HG02981 (cell line): ENCODE measurements around the gene LRP1B.

Experiments
- ATAC-seq: cut with Tn5 transposase; IDR thresholded peaks from one replicate; pipeline ENCODE4 v1.9.1; 2021; ENCODE audit warnings: mild to moderate bottlenecking, moderate library complexity; ENCODE audit not compliant: unreplicated experiment

Gene LRP1B

DNA sequence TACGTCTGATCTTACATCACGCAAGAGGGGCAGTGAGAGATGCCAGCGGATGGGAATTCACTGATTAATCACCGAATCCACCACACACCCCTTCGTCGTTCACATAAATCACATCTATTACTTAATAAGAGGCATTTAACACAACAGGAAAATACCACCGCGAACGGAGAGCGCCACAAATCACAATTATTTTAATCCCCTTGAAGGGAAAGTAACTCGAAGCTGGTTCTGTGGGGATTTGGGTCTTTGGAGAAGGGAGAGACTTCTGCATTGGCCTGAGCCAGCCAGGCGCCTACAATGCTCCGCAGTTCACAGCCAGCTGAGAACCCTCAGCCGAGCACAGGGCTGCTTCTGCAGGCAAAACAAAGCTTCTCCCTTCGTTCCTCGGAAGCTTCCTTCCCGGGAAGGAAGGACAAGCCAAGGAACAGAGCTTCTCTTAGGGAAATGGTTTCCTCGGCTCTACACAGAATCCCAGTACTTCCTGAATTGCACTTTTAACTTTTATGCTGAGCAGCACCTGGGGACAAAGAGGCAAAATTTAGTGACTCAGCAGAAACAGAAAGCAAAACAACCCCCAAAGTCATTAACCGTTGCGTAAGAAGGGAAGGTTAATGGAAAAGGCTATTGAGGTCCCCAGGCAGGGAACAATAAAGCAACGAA is at the start of gene LRP1B:
Gene LRP1B, minus strand, starts transcription at position 7 of the 660 bp plus-strand sequence. CDS start 287 bp downstream, outside the sequence.
- no peak for ATAC-seq

DNA sequence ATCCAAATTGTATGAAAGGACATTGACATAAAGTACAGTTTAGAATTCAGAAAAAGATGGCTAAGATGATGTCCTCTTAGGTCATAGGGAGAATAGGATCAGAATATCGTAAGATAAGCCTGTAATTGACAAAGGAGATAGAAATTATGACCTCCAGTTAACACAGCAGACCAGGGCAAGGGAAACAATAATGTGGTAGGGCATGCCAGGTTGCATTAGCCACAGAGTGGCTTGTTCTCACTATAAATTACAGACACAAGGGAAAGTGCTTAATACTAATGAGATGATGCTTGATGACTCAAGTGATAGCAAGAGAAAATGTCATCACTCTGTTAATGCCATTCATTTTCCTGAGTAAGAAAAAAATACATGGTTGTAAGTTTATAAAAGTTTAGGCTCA is 48.9 kb upstream of the LRP1B start:
- ATAC-seq: no peak

DNA sequence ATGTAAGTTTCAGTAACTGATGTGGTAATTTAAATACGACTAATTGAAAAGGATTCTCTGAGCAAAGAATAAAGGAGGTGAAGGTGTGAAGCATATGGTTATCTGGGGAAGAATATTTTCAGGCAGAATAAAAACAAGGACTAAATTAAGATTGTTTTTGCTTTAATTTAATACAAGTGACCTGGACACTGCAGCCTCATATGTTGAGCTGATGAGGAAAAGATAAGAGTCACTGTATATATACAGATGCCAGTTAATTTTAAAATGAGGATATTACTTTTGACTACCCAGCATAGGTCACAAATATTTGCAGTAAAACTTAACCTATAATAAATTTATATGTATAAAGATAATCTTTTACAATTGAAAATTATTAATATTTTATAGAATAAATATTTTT is 47.8 kb upstream of the LRP1B start:
- ATAC-seq: no peak

DNA sequence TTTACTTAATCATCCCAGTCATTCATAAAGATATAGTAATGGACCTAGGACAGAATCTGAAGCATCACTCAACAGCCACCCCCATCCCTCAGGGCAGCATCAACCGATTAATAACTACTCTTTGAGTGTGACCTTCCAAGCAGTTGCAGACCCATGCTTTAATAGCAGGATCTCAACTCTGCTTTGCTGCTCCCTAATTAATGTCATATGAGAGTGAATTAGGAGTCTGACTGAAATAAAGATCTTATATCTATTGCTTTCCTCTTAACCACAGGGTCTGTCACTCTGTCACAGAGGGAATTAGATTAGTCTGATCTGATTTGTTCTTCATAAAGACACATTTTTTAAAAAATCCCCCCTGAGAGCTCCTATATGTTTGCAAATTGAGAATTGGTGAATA is 46.1 kb upstream of the LRP1B start:
- ATAC-seq: no peak

DNA sequence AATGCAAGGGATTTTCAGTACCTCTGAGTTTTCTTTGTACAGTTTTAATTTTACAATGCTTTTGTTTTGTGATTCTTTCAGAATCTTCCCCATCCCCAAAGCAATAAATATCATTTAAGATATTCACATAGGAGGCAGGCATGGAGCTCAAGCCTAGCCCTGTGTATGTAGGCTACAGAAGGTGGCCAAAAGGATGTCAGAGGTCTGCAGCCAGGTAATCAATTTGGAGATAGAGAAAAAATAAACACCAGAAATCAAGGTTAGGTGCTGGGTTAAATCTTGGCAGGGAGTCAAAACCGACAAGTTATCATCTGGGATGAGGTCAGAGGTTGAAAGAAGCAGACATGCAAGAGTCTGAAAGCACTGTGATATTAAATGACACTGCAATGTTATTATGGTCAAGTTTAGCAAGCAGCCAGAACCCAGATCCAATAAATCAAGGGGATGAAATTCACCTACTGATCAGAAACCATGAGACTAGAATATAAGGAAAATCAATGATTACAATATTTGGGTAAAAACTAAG is 45.1 kb upstream of the LRP1B start:
- ATAC-seq: no peak

DNA sequence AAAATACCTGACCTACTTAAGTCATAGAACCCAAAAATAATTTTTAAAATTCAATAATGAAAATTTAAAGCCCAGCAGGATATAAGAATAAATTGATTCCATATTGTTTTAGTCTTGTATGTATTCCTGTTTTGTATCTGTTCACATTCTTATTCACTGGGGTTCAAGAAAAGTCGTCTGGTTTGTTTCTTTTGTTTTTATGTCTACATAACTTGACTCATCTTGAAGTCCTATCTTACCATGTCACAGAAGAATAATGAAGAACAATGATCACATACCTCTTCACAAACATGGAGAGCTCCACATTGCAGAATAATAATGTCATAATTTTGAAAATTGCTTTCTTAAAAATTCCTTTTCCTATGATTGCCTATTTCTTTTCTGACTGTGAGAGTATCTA is 43.4 kb upstream of the LRP1B start:
- ATAC-seq: no peak

DNA sequence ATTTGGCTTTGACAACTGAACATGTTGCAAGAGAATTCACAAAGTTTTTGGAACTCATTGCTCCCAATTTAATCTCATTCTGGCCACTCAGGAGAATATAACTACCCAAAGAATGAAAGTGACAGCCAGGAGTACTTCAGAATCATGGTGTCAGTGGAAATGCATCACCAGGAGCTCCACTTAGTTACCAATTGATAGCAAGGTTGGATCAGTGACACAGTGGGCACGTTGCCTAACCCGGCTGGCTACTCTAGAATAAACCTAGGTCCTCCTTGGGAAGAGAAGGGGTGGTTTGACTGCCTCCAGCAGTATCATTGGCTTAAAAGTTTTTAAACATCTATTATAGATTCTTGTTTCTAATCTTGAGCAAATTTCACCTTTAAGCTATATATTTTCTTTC is 40.0 kb upstream of the LRP1B start:
- no peak for ATAC-seq

DNA sequence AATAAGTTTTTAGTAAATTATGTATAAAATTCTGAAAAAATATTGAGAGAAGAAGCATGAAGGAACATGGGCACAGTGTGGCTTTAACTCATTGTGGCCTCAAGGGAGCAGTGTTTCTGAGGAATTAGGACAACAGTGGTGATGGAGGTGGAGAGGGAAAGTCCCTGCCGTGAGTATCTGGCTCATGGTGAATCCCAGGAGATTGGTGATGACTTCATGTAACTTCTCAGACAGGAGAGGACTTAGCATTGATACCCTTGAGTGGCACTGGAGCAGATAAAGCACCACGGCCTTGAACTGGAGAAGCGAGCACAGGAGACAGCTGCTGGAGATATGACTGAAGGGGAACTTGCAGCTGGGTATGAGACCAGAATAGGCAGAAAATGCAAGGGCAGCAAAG is 35.0 kb upstream of the LRP1B start:
- peak; percentile 94 for ATAC-seq

DNA sequence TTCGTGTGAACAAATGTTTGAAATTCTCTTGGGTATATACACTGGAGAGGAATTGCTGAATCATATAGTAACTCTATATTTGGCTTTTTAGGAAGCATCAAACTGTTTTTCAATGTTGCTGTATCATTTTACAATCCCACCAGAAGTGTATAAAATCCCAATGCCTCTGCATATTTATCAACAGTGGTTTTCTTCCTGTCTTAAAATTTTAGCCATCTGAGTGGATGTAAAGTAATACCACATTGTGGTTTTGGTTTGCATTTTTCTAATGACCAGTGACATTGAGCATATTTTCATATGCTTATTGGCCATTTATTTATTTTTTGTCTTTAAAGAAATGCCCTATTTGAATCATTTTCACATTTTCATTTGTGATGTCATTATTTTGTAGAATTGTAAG is 22.8 kb upstream of the LRP1B start:
- ATAC-seq: no peak

DNA sequence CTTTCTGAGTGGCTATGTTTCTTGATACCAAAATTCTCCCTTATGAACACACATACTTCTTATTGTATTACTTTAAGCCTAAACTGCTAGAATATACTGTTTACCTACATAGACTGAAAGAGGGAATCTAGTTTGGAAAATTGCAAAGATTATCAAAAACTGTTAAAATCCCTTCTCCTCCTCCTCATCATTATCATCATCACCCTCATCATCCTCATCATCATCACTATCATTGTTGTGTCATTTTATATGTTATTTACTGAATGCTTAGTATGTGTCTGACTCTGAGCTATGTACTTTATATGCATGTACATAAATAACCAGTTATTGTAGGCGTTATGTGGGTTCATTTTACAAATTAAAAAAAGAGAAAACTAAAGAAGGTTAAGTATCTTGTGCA is 19.6 kb upstream of the LRP1B start:
- no peak for ATAC-seq

DNA sequence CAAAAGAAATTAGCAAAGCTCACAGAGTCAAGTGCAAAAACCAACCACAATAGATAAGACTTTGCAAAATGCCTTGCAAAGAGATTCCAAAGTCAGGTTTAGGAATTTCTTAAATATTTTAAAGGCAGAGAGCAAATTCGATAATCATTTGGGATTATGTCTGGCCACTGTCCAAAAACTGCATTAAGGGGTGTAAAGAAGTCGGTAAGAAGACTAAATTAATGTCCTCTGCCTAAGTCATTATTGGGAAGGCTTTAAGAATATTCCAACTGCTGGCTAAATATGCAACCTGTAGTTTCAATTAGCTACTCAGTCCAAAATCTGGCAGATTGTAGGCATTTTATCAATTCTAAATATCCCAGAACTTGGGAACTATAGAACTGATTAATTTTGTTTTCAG is 13.7 kb upstream of the LRP1B start:
- ATAC-seq: no peak

DNA sequence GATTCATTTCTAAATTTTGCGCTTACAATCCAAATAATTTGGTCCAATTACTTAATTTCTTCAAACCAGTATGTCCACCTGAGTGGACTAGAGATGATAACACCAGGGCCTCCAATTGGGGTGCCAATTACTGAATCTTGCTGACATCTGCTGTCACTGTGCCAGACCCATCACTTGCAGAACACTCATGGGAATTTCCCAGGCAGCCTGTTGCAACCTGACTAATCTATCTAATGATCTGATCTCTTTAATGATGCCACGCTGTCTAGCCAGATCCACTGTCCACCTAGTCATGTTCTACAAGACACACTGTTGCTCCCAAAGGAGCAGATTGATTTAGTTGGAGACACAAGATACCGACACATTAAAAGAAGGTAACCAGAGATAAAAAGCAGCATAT is 11.8 kb upstream of the LRP1B start:
- no peak for ATAC-seq

DNA sequence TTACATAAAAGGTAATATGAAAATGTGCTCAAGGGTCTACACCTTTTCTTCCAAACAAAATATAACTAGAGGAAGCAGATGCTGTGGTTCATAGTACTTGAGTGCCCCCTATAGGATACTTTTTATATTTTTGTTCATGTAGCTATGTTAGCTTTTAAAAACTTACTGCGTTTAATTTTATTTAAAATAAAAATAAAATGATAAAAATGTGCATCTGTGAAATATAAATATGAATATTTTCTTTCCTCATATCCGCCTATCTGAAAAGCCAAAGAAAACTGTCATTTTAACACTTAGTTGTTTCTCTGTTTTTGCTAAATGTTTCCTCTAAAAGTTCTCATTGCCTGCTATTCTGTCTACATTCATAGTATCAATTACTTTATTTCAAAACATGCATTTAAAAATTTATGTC is 9.6 kb upstream of the LRP1B start:
- no peak for ATAC-seq

DNA sequence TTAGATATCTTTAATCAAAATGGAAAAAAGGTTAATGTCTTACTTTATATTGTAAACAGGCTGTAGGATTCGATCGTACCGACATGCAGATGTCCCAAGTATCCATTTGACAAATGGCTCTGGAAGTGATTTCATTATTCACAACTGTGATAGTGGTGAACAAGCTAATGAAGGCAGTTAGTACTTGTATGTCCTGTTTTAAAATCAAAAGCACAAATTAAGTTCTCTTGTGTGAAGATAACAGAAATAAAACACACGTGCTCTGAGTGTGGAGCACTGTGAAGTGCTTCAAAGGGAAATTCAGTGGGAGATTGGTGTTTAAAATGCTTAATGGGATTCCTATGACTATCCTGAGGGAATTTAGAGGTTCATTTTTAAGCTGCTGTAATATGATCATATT is 8.6 kb upstream of the LRP1B start:
- no peak for ATAC-seq

DNA sequence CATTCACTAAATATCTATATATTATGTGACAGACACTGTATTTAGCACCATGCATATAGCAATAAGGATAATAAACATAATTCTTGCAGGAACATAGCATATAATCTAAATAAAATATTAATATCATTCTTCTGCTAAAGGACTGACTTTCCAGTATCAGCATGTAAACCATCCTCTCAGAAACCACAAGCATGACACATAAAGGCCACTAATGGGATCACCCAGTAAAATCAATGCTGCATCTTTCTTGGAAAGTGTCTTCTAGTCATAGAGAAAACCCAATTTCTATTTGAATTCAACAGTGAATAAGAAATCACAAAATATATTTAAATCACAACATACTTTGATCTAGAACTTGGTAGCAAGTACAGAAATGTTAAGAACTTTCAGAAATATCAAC is 5.8 kb upstream of the LRP1B start:
- no peak for ATAC-seq

DNA sequence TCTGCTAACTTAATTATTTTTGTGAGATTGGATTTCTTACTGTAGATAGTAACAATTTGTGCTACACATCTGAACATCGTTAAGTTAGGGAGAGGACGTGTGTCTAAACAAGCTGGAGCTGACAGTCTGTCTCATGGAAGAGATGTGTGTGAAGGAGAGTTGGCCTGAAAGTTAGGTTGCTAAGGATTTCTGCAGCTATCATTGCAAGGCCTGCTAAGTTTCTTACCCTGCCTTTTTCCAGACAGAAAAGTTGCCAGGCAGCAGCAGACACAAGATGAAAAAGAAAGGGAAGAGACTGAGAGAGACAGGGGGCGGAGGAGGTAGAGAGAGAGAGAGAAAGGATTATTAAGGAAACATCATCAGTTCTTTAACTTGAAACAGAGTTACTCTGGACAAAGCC is 4.1 kb upstream of the LRP1B start:
- ATAC-seq: no peak

DNA sequence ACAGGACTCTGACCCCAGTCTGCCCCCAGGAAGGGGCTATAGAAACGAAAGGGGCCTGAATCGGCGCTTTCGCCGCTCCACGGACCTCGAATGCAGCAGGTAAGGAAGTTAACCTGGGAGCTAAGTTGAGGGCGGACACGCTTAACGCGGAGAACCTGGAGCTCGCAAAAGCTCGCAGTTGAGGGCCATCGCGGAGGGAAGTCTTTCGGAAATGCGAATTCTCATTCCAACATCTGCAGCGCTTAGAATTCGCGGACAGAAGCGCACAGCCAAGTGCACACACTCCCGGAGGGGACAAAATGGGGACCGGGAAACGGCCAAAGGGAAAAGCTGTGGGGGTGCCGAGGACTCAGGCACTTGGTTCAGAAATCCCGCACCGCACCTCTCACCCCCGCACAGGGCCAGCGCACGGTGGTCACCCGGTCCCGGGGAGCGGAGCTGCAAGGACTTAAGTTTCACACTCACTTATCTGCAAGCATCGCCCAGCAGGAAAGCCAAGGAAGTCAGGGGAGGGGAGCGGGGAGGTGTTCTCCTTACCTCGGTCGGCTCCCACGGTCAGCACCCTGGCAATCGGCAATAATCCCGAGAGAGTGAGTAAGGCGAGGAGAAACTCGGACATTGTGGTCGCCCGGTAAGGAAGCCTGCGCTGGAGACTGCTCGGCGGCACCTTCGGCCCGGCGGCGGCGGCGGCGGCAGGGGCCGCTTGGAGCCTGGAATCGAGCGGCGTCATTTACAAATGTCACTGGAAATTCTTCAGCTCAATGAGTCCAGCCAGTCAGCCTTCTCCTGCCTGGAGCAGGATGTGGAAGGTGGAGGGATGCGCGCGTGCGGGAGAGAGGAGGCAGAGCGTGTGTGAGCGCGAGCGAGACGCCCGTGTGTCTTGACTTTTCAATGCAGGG is 456 bp downstream of the LRP1B start:
- ATAC-seq: no peak

DNA sequence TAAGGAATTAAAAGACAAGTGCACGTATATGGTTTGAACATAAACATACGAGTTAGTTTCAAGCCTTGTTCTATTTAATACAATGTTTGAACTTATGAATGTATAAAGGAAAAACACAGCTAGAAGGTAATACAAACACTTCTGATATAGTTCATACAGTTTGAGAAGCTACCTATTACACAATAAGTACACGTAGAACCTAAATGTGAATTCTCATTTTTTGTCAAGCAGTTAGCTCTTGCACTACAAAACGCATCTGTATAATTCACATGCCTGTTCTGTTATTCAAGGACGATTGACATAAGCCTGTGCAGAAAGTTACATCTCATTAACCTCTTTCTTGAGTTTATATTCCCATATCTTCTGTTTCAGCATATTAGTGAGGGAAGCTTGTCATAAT is 2.7 kb downstream of the LRP1B start:
- no peak for ATAC-seq

DNA sequence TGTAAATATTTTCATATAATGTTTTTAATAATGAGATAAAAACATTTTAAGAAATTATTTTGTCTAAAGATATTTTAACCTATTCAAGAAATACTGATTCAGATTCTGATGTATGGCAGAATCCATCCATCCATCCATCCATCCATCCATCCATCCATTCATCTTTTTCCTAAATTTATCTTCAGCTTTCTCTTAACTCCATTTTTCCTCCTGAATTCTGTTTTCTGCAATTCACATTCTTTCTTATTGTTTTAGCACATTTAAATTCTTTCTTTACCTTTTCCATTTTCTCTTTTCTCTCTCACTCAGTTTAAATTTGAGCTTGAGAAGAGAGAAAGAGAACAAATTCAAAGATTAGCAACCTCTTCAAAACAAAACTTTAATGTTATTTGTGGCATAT is 3.6 kb downstream of the LRP1B start:
- ATAC-seq: no peak

DNA sequence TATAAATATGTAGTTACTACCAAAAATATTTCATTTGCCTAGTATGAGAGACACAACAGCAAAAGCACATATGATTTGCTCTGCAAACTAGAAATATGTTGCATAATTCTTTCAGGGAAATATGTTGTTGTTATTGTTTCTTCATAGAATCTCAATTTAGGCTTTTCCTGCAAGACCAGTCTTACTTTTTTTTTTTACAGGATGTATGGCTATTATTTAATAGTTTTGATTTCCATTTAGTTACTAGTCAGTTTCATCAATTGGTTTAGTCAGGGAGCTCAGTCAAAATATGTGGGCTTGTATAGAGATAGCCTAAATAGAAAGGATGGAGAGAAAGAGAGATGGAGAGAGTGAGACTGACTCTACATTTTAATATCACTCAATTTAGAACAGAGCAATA is 6.1 kb downstream of the LRP1B start:
- ATAC-seq: no peak

DNA sequence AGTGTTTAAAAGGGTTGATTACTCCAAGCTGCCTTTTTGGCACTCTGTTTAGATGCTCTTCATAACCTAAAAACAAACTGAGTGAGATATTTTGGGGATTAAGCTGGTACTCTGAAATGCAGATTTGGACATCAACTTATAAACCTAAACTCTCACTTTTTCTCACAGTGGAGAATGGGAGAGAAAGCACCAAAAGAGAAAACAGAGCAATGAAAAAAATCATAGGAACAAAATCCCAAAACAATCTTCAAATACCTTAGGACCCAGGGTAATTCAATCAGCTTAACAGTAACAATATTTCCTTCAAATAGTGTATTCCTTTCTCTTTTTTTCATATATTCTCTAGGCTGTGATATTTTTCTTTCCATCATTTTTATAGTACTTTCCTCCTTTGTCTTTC is 11.5 kb downstream of the LRP1B start:
- no peak for ATAC-seq

DNA sequence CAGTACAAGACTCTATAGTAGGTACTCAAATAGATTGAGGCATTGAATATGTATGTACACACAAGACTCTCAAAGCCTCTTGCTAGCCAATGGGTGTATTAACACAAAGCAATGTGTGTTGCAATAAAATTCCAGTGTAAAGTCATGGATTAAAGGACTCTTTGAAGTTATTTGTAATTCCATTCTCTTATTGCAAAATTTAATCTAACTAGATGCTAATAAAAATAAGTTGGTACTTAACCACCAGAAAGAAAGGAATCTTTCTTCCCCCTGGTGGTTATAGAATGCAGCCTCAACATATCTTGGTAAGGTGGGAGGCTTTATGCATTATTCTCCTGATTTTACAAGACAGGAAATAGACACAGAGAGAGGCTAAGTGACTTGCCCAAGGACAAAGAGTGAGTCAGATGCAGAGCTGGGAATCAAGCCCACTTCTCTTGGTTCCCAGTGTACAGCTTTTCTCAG is 18.0 kb downstream of the LRP1B start:
- no peak for ATAC-seq
